ENCODE results near the gene GPC5.
"Not testable (repeated sequence)": the region's sequence is repeated elsewhere in the genome, so short reads cannot be mapped to it uniquely, and the experiment has no call there.

GPC5 gene

DNA sequence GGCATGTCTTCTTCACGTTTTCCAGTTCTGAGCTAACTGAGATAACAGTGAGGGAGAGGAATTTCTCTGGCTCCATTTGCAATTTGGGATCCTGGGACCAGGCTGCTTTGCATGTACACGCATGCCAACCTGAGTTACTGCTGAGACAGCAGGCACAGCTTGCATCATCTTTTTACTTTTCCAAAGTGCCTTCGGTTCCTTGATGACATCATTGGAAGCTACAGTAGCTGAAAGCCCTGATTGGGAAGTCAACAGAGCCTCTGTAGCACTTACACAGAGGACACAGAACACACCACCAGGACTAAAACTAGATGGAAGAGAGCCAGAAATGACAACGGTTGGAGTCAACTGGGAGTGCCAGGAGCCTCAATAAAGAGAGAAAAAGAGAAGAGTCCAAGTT, 1429.1 kb downstream of the GPC5 start:
- no peak for DNase-seq

- no peak for DNase-seq
These were observed 1431.5 kb downstream of the GPC5 start for GRCh38 chr13:92829930-92830329.

GRCh38 chr13:92830821-92831220, 1432.4 kb downstream of the GPC5 start:
- no peak for DNase-seq

DNA sequence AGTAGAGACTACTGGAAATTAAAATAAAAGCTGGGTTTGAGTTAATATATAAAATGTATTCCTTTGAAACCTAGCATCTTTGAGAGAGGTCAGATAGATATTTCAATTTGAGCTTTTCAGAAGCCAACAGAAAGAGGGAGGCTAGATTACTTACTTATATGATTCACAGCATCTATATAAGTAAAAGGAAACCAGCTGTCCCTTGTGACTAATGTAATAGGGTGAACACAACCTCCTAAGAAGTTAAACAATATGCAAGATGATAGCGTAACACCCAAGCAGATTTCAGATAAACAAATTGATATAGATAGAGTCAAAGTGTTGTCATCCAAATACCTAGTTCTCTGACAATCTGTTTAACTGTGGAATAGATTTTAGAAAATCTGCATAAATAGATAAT, 1434.7 kb downstream of the GPC5 start:
- no peak for DNase-seq

DNA sequence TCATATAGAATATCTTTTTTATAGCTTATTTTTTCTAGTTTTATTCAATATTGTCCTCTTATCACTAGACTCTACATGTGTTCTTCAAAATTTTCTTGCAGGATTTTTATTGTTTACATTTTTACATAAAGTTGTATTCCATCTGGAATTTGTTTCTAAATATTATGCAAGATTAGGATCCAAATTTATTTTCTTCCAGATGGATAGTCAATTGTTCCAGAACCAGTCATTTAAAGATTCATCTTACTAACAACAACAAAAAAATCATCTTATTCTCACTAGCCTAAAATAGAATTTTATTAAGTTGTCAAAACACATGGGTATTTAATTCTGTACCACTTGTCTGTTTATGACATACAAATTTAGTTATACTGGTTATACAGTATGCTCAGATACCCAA, 1437.8 kb downstream of the GPC5 start:
- no peak for DNase-seq

GRCh38 chr13:92838786-92839185, 1440.4 kb downstream of the GPC5 start:
- no peak for DNase-seq

DNA sequence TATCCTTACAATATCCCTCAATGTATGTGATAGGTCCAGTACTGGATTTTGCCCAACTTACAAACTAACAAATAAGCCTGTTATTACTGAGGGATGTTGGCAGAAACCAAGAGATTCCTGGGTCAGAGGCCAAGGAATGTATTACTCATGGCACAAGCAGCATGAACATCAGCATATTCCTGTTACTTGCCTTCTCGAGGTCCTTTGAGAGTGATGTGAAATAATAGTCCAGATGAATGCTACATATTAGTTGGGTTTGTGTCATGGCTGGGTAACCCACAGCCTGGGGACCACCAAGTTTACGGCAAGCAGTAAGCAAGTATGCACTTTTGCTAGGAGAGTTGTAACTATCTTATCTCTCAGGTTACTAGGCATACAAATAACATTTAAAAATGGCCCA, 1443.7 kb downstream of the GPC5 start:
- no peak for DNase-seq

- DNase-seq, result peak; percentile 82
These were observed 1445.1 kb downstream of the GPC5 start for GRCh38 chr13:92843549-92843948.

- DNase-seq, result no peak
These were observed 1451.0 kb downstream of the GPC5 start for GRCh38 chr13:92849381-92849780.

GRCh38 chr13:92864584-92865284, 1466.3 kb downstream of the GPC5 start:
- peak; percentile 41 for DNase-seq

DNA sequence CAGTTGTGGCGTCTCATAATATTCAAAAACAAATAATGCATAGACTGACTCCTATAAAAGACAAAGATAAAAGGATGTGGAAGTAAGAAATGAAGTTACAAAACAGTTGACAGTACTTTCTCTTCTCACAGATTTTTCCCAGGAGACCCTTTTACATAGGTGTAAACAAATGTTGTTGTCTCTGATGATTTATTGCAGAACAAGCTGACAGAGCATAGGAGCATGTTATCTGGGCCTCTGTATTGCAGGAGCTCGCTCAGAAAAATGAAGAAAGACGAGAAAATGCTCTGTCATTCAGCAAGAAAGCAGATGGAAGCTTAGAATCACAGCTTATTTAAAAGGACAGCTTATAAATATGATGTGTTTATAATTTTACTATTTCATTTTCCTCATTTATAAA, 1474.6 kb downstream of the GPC5 start:
- DNase-seq, result no peak

GRCh38 chr13:92886535-92887077, 1488.2 kb downstream of the GPC5 start:
- DNase-seq, result no peak

DNA sequence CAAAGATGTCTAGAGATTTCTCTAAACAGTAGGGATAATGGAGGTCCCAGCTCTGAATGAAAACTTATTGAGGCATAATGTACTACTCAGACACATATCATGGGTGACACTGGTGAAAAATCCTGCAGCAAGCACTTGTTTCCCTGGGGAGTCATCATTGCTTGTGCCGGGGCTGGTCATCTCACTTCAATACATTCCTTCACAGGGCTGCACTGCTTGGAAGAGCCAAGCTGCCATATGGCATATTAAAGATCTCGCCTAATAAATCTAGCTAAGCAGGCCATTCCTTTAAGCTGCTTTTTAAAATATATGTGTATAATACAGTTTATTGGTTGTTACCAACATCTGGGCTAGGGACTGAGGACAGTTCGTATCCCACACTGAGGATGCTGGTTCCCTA, 1496.0 kb downstream of the GPC5 start:
- no peak for DNase-seq

DNA sequence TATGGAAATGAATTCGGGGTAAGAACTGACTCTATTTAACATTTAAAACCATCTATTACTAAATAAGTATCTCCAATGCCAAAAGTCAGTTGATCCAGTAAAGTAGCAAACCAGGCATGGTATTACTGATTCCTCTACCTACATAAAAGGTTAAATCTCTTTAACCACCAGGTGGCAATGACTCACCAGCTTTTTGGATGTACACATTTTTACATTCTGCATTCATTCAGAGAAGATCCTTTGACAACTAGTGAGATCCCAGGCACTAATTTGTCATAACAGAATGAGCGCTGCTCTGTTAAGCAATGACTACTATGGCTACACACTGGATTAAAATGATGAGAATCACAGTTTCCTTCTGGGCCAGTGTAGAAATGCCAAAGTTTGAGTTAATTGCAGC, 1498.4 kb downstream of the GPC5 start:
- DNase-seq, result no peak

GRCh38 chr13:92898946-92899345, 1500.5 kb downstream of the GPC5 start:
- not testable (repeated sequence) for DNase-seq

DNA sequence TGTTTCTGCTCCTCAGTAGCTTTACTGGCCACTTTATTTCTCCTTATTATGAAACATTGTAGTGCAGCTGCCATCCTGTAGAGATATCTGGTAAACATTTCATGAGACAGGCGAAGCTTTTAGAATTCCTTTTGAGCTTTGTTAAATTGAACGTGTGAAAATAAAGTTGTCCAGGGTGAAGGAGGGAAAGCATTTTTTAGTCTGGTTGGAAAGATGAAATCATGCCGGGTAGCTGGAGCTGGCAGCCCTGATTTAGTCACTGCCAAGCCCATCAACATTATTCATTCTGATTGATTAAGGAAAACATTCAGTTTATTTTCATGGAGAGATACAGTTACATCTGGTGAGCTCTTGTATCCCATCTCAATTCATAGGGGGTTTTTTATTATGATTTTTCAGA, 1502.0 kb downstream of the GPC5 start:
- DNase-seq, result no peak

DNA sequence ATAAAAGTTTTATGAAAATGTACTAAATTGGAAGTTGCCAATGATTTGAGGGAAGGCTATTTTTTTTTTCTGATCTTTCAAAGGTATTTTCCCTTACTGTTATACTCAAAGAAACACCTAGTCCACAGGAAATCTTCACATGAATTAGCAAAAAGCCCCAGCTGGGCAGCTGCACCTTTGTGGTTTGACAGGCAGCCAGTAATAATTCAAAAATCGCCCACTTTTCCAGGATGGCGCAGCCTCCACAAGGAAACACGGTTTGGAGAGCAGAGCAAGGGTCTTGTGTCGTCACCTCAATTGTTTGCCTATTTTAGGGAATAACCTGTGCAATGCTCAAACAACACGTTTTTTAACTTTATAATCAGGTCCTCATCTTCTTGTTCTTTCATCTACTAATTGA, 1503.3 kb downstream of the GPC5 start:
- no peak for DNase-seq

- DNase-seq, result no peak
These were observed 1514.2 kb downstream of the GPC5 start for GRCh38 chr13:92912629-92913028.

- no peak for DNase-seq
These were observed 1515.4 kb downstream of the GPC5 start for GRCh38 chr13:92913840-92914239.
